GM19328 (cell line): Measurements from ENCODE around the gene SH3BP5L.

Source experiments
- ATAC-seq: cut with Tn5 transposase; IDR thresholded peaks from one replicate; pipeline ENCODE4 v1.9.1; 2021; ENCODE audit warnings: mild to moderate bottlenecking, moderate library complexity; ENCODE audit not compliant: unreplicated experiment

SH3BP5L gene

GRCh38 chr1:248783367-248783766 is 42.3 kb downstream of the SH3BP5L start:
- ATAC-seq, result no peak

GRCh38 chr1:248782416-248783141 is 43.1 kb downstream of the SH3BP5L start:
- ATAC-seq, result no peak

- ATAC-seq, result no peak
Observed at GRCh38 chr1:248779350-248779749, 46.4 kb downstream of the SH3BP5L start.

GRCh38 chr1:248778906-248779305 is 46.8 kb downstream of the SH3BP5L start:
- no peak for ATAC-seq

DNA sequence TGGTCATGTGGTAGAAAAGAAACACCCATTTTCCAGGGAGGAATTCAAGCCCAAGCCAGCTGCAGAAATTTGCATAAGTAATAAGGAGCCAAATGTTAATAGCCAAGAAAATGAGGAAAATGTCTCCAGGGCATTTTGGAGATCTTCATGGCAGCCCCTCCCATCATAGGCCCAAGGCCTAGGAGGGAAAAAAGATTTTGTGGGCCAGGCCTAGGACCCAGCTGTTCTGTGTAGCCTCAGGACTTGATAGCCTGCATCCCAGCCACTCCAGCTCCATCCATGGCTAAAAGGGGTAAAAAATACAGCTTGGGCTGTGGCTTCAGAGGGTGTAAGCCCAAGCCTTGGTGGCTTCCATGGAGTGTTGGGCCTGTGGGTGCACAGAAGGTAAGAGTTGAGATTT is 48.7 kb downstream of the SH3BP5L start:
- no peak for ATAC-seq

GRCh38 chr1:248775441-248775840 is 50.3 kb downstream of the SH3BP5L start:
- no peak for ATAC-seq
